ENCODE data around the gene ADAD2. TPM values are rescaled to one million over a fixed set of nuclear protein-coding genes. Genes with fewer than 3 reads are reported as not detected.

The ADAD2 gene
- total and polyA plus RNA-seq, 10 of the 15 experiments (the other 5 are each of a cell fraction or from before 2014, with no cell fraction given), result 0.44 to 0.68 (median 0.51) TPM; not detected in 7

DNA sequence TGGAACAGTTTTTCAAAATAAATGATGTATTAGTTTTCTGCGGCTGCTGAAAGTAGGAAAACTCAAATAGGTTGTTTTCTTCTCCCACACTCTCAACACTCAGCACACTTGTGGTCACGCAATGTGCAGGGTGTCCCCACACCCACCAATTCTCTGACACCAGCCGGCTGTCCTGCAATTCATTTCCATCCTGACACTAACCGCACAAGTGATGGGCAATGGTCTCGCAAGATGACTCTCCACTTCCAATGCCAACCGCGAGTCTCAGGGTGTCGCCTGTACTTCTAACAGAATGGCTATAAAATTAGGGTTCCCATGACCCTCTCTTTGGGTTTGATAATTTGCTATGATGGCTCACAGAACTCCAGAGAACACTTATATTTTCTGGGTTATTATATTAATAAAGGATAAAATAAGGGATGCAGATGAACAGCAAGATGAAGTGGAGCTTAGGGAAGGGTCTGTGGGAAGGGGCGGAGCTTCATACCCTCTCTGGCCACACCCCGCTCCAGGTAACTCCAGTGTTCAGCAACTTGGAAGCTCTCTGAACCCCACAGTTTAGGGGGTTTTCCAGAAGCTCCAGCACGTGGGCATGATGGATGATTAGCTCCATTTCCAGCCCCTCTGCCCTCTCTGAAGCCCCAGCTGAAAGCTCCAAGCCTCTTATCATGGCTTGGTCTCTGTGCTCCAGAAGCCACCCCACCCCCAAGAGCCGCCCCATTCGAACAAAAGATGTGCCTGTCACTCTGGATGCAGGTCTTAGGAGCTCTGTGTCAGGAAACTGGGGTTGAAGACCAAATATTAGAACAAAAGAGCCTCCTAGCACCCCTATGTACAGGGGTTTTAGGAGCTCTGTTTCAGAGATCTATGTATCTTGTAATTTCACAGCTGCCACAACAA, 23.9 kb upstream of the ADAD2 start:
- RAD21 ChIA-PET (ENCODE audit: unreplicated experiment), result no interaction called here
- H3K4me3 ChIP-seq, result no peak overlapping the region
- POLR2A ChIA-PET, result interaction anchor here (1.3 kb wide), 1 partner anchor 34 kb away, joined by 3 read pairs; no protein-coding TSS in a partner anchor
- DNase-seq (ENCODE audit: low read depth, low spot score) (peak; percentile 17), FAIRE-seq (no peak), ATAC-seq (peak; percentile 78)
- no peak overlapping the region for H3K4me2 ChIP-seq (ENCODE audit: control insufficient read depth, insufficient read depth)
- CTCF ChIA-PET, result interaction anchor here (1.0 to 1.5 kb wide), 4 partner anchors 11 to 82 kb away, joined by 3 to 5 read pairs (median 3); partner anchors contain the start of gene TAF1C
- 22% methylated on average over 13 of the region's 13 CpGs for WGBS (ENCODE audit: insufficient coverage, insufficient replicate concordance, low lambda C conversion rate, missing lambda C conversion rate)
- no peak overlapping the region for H2AFZ ChIP-seq (ENCODE audit: control insufficient read depth, low read depth, low read length)
- H3K9me3 ChIP-seq (replicated peaks; ENCODE audit: control insufficient read depth, insufficient read depth, low read length), result no peaks in the 10 kb centered on the region; the same call in 2 of the 3 replicates
- no peaks in the 10 kb centered on the region for H3K36me3 ChIP-seq (ENCODE audit: control insufficient read depth in 2 of 2, insufficient read depth in 2 of 2, low read length in 1 of 2)
- H3K9ac ChIP-seq (ENCODE audit: control insufficient read depth, insufficient read depth, low read length), result no peak overlapping the region
- no peak overlapping the region for H3K27ac ChIP-seq (ENCODE audit: control insufficient read depth, insufficient read depth)
- intact Hi-C loops (cut with micrococcal nuclease; ENCODE audit: unreplicated experiment) (no loop called here), in situ Hi-C loops (cut with MboI) (no loop called here)
- H4K20me1 ChIP-seq (ENCODE audit: control insufficient read depth, insufficient read depth), result no peaks in the 10 kb centered on the region
- no peaks in the 10 kb centered on the region; the same call in 1 of the 2 replicates for H3K4me1 ChIP-seq (ENCODE audit: control insufficient read depth, insufficient read depth, low read length)
- SMC1A ChIA-PET (ENCODE audit: uncharacterized antibody, unreplicated experiment), result interaction anchor here (0.7 kb wide), 1 partner anchor 28 kb away, joined by 3 read pairs; no protein-coding TSS in a partner anchor
- no peaks in the 10 kb centered on the region for H3K27me3 ChIP-seq (replicated peaks in 1 of 2; ENCODE audit: control insufficient read depth in 2 of 2, insufficient read depth in 2 of 2, low read length in 1 of 2)
- no TSS peak for BruUV-seq (replicated peaks)
- H3K79me2 ChIP-seq (ENCODE audit: control insufficient read depth, insufficient read depth, low read length), result no peaks in the 10 kb centered on the region
- TF ChIP-seq, protein P1, sequence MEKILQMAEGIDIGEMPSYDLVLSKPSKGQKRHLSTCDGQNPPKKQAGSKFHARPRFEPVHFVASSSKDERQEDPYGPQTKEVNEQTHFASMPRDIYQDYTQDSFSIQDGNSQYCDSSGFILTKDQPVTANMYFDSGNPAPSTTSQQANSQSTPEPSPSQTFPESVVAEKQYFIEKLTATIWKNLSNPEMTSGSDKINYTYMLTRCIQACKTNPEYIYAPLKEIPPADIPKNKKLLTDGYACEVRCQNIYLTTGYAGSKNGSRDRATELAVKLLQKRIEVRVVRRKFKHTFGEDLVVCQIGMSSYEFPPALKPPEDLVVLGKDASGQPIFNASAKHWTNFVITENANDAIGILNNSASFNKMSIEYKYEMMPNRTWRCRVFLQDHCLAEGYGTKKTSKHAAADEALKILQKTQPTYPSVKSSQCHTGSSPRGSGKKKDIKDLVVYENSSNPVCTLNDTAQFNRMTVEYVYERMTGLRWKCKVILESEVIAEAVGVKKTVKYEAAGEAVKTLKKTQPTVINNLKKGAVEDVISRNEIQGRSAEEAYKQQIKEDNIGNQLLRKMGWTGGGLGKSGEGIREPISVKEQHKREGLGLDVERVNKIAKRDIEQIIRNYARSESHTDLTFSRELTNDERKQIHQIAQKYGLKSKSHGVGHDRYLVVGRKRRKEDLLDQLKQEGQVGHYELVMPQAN (conservative IDR thresholded peaks at IDR 0.05), result no peak
- no peak for TF ChIP-seq RELA (IDR thresholded peaks at IDR 0.05; ENCODE audit: borderline replicate concordance, partially characterized antibody)
- peak; percentile 75 for TF ChIP-seq JUNB (IDR thresholded peaks at IDR 0.05)
- no peak for TF ChIP-seq PAX8 (IDR thresholded peaks at IDR 0.05)
- no peak for TF ChIP-seq KAT2A (conservative IDR thresholded peaks at IDR 0.05; ENCODE audit: control insufficient read depth, low read depth, low read length)
- TF ChIP-seq PML (IDR thresholded peaks at IDR 0.05; ENCODE audit: low read length), result no peak
- no peak for TF ChIP-seq HDAC2 (IDR thresholded peaks at IDR 0.05)
- no peak for TF ChIP-seq BMI1 (IDR thresholded peaks at IDR 0.05; ENCODE audit: borderline replicate concordance)
- TF ChIP-seq CHD1 (IDR thresholded peaks at IDR 0.05; ENCODE audit: low read depth, low read length), result no peak
- TF ChIP-seq USF2 (IDR thresholded peaks at IDR 0.05; ENCODE audit: borderline replicate concordance, low read depth, low read length), result no peak
- no peak for TF ChIP-seq GABPA (IDR thresholded peaks at IDR 0.05; ENCODE audit: low read depth)
- TF ChIP-seq, protein P2, sequence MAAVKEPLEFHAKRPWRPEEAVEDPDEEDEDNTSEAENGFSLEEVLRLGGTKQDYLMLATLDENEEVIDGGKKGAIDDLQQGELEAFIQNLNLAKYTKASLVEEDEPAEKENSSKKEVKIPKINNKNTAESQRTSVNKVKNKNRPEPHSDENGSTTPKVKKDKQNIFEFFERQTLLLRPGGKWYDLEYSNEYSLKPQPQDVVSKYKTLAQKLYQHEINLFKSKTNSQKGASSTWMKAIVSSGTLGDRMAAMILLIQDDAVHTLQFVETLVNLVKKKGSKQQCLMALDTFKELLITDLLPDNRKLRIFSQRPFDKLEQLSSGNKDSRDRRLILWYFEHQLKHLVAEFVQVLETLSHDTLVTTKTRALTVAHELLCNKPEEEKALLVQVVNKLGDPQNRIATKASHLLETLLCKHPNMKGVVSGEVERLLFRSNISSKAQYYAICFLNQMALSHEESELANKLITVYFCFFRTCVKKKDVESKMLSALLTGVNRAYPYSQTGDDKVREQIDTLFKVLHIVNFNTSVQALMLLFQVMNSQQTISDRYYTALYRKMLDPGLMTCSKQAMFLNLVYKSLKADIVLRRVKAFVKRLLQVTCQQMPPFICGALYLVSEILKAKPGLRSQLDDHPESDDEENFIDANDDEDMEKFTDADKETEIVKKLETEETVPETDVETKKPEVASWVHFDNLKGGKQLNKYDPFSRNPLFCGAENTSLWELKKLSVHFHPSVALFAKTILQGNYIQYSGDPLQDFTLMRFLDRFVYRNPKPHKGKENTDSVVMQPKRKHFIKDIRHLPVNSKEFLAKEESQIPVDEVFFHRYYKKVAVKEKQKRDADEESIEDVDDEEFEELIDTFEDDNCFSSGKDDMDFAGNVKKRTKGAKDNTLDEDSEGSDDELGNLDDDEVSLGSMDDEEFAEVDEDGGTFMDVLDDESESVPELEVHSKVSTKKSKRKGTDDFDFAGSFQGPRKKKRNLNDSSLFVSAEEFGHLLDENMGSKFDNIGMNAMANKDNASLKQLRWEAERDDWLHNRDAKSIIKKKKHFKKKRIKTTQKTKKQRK (IDR thresholded peaks at IDR 0.05; ENCODE audit: low read depth, low read length), result no peak
- TF ChIP-seq EZH2 (IDR thresholded peaks at IDR 0.05; ENCODE audit: borderline replicate concordance, control insufficient read depth, low read depth, low read length), result no peak
- TF ChIP-seq TAF1 (IDR thresholded peaks at IDR 0.05; ENCODE audit: borderline replicate concordance, low read depth, low read length), result no peak
- no peak for TF ChIP-seq NR2C1 (IDR thresholded peaks at IDR 0.05)
- no peak for TF ChIP-seq TBL1XR1 (IDR thresholded peaks at IDR 0.05; ENCODE audit: low read depth, low read length)
- TF ChIP-seq BHLHE40 (IDR thresholded peaks at IDR 0.05; ENCODE audit: borderline replicate concordance in 1 of 2, low read depth in 2 of 2, low read length in 1 of 2), result peak; percentile 20 to 59; a peak in 2 of 4 replicates
- no peak for TF ChIP-seq ZSCAN29 (IDR thresholded peaks at IDR 0.05)

All from GM12878 (cell line).